Stomach smooth muscle (tissue), 2 donors: ENCODE data around the gene POLD4.

ENCODE experiments used
- H3K27ac ChIP-seq: one replicate; pipeline ENCODE4 v1.7.0; 2013; ENCODE audit warnings: mild to moderate bottlenecking, low read length, inconsistent platforms
- H3K27me3 ChIP-seq, 2 donors: one replicate each; pipeline ENCODE4 v1.7.0; 2013; ENCODE audit warnings: low read length in 2 of 2; ENCODE audit not compliant: insufficient read depth in 2 of 2, control insufficient read depth in 1 of 2
- H3K36me3 ChIP-seq, 2 donors: one replicate each; pipeline ENCODE4 v1.7.0; 2013; ENCODE audit warnings: low read length in 2 of 2; ENCODE audit not compliant: control insufficient read depth in 2 of 2, insufficient read depth in 2 of 2
- H3K4me1 ChIP-seq: one replicate; pipeline ENCODE4 v1.7.0; 2013; ENCODE audit warnings: low read length; ENCODE audit not compliant: control insufficient read depth, insufficient read depth
- H3K4me3 ChIP-seq, 2 donors: one replicate each; pipeline ENCODE4 v1.7.0; 2013; ENCODE audit warnings: low read length in 2 of 2
- H3K9ac ChIP-seq, 2 donors: one replicate each; pipeline ENCODE4 v1.7.0; 2013; ENCODE audit warnings: low read length in 2 of 2, mild to moderate bottlenecking in 1 of 2
- H3K9me3 ChIP-seq, 2 donors: one replicate each; pipeline ENCODE4 v1.7.0; 2013; ENCODE audit warnings: low read length in 2 of 2; ENCODE audit not compliant: control insufficient read depth in 2 of 2
- donor health status: healthy.
- donor health status: Pancreatic carcinoma.

Gene POLD4

GRCh38 chr11:67347964-67348749 lies 5.2 kb downstream of the POLD4 start:
- Histone ChIP-seq H3K4me1 (peaks cover 19% of the 10 kb centered on the region), H3K9me3 (no peaks in the 10 kb centered on the region), H3K27me3 (no peaks in the 10 kb centered on the region), H3K27ac (no peak overlapping the region), H3K4me3 (no peak overlapping the region), H3K9ac (no peak overlapping the region), H3K36me3 (peaks cover 3 to 4% of the 10 kb centered on the region in 2 donors)

- no peak overlapping the region for H3K27ac ChIP-seq
- no peak overlapping the region for H3K4me3 ChIP-seq
- peaks cover 3% of the 10 kb centered on the region for H3K4me1 ChIP-seq
These were observed 7.2 kb downstream of the POLD4 start for GRCh38 chr11:67345920-67346819.

GRCh38 chr11:67345247-67345919 lies 8.0 kb downstream of the POLD4 start:
- Histone ChIP-seq H3K9me3 (no peaks in the 10 kb centered on the region), H3K27me3 (no peaks in the 10 kb centered on the region), H3K36me3 (peaks cover 2 to 3% of the 10 kb centered on the region in 2 donors), H3K4me1 (no peaks in the 10 kb centered on the region), H3K9ac (no peak overlapping the region), H3K27ac (no peak overlapping the region), H3K4me3 (no peak overlapping the region)

More at GRCh38 chr11:67345920-67346819, 7.2 kb downstream of the POLD4 start:
- H3K9me3 ChIP-seq: no peaks in the 10 kb centered on the region
- H3K27me3 ChIP-seq: no peaks in the 10 kb centered on the region
- H3K36me3 ChIP-seq: peaks cover 2 to 3% of the 10 kb centered on the region in 2 donors
- H3K9ac ChIP-seq: no peak overlapping the region

GRCh38 chr11:67344264-67344663 lies 9.1 kb downstream of the POLD4 start:
- Histone ChIP-seq H3K27me3 (no peaks in the 10 kb centered on the region), H3K27ac (no peak overlapping the region), H3K9me3 (no peaks in the 10 kb centered on the region), H3K4me1 (no peaks in the 10 kb centered on the region), H3K9ac (no peak overlapping the region), H3K4me3 (no peak overlapping the region), H3K36me3 (peaks cover 2 to 3% of the 10 kb centered on the region in 2 donors)

- H3K9me3 ChIP-seq: no peaks in the 10 kb centered on the region
- H3K36me3 ChIP-seq: peaks cover 3 to 5% of the 10 kb centered on the region in 2 donors
- no peak overlapping the region for H3K4me3 ChIP-seq
- no peaks in the 10 kb centered on the region for H3K27me3 ChIP-seq
- H3K9ac ChIP-seq: no peak overlapping the region
- H3K27ac ChIP-seq: no peak overlapping the region
- H3K4me1 ChIP-seq: no peaks in the 10 kb centered on the region
These were observed 16.1 kb downstream of the POLD4 start for GRCh38 chr11:67337257-67337656.

- Histone ChIP-seq H3K9me3 (no peaks in the 10 kb centered on the region), H3K4me3 (no peak overlapping the region), H3K27me3 (no peaks in the 10 kb centered on the region), H3K4me1 (no peaks in the 10 kb centered on the region), H3K36me3 (peaks cover 3 to 8% of the 10 kb centered on the region in 2 donors), H3K27ac (no peak overlapping the region), H3K9ac (no peak overlapping the region)
These were observed 21.2 kb downstream of the POLD4 start for GRCh38 chr11:67332081-67332691.

- H3K4me3 ChIP-seq: no peak overlapping the region
- H3K27me3 ChIP-seq: no peaks in the 10 kb centered on the region
- no peak overlapping the region for H3K27ac ChIP-seq
- peaks cover 6 to 7% of the 10 kb centered on the region in 2 donors for H3K36me3 ChIP-seq
- H3K9ac ChIP-seq: no peak overlapping the region
- H3K4me1 ChIP-seq: peaks cover 13% of the 10 kb centered on the region
- H3K9me3 ChIP-seq: no peaks in the 10 kb centered on the region
These were observed 29.8 kb downstream of the POLD4 start for GRCh38 chr11:67323526-67323925.

- Histone ChIP-seq H3K27me3 (no peaks in the 10 kb centered on the region), H3K27ac (no peak overlapping the region), H3K4me1 (peaks cover 19% of the 10 kb centered on the region), H3K4me3 (no peak overlapping the region), H3K9ac (no peak overlapping the region), H3K36me3 (peaks cover 6 to 7% of the 10 kb centered on the region in 2 donors), H3K9me3 (no peaks in the 10 kb centered on the region)
These were observed 31.3 kb downstream of the POLD4 start for GRCh38 chr11:67322049-67322448.

GRCh38 chr11:67321313-67321871 lies 32.0 kb downstream of the POLD4 start:
- Histone ChIP-seq H3K36me3 (peaks cover 6 to 7% of the 10 kb centered on the region in 2 donors), H3K4me3 (no peak overlapping the region), H3K4me1 (peaks cover 19% of the 10 kb centered on the region), H3K27ac (no peak overlapping the region), H3K9ac (no peak overlapping the region), H3K9me3 (no peaks in the 10 kb centered on the region), H3K27me3 (no peaks in the 10 kb centered on the region)

GRCh38 chr11:67320691-67321090 lies 32.7 kb downstream of the POLD4 start:
- peaks cover 6 to 7% of the 10 kb centered on the region in 2 donors for H3K36me3 ChIP-seq
- H3K27me3 ChIP-seq: no peaks in the 10 kb centered on the region
- peaks cover 19% of the 10 kb centered on the region for H3K4me1 ChIP-seq
- no peak overlapping the region for H3K9ac ChIP-seq
- no peaks in the 10 kb centered on the region for H3K9me3 ChIP-seq
- no peak overlapping the region for H3K4me3 ChIP-seq
- H3K27ac ChIP-seq: no peak overlapping the region
